ENCODE results near the gene TTC28. TPM values are rescaled to one million over a fixed set of nuclear protein-coding genes. Genes with fewer than 3 reads are reported as not detected.

Gene TTC28
- total and polyA plus RNA-seq, 10 of the 15 experiments (the other 5 are each of a cell fraction or from before 2014, with no cell fraction given): 0.15 to 8.4 (median 1.4) TPM

DNA sequence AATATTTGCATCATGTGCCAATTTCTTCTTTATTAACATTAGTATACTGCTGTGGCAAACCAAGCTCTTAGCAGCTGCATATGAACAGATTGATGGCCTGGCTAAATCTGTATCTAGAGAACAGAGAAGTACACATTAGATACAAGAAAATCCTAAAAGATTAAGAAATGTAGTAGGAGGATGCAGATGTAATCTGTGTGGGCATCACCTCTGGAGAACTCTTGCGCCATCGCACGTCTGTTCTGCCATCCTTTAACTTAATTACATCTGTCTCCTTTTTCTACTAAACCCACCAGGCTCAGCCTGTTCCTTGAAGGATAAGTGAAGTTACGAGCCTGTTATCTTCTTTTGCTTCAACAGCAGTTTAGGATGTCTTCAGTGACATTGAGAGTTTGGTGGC, 564.2 kb downstream of the TTC28 start:
- CTCF ChIA-PET: no interaction called here
- SMC1A ChIA-PET (ENCODE audit: uncharacterized antibody, unreplicated experiment): no interaction called here
- in situ Hi-C loops (cut with MboI): no loop called here

More for the DNA sequence above, 564.2 kb downstream of the TTC28 start:
- H3K36me3 ChIP-seq (ENCODE audit: control insufficient read depth in 2 of 2, insufficient read depth in 2 of 2, low read length in 1 of 2): no peaks in the 10 kb centered on the region
- ATAC-seq (no peak), DNase-seq (ENCODE audit: low read depth, low spot score) (no peak), FAIRE-seq (no peak)
- no peaks in the 10 kb centered on the region for H3K4me1 ChIP-seq (ENCODE audit: control insufficient read depth, insufficient read depth, low read length)
- no peaks in the 10 kb centered on the region for H3K79me2 ChIP-seq (ENCODE audit: control insufficient read depth, insufficient read depth, low read length)
- H3K4me2 ChIP-seq (ENCODE audit: control insufficient read depth, insufficient read depth): no peak overlapping the region
- no peaks in the 10 kb centered on the region for H3K9me3 ChIP-seq (replicated peaks; ENCODE audit: control insufficient read depth, insufficient read depth, low read length)
- ChIA-PET RAD21 (ENCODE audit: unreplicated experiment) (no interaction called here), POLR2A (no interaction called here)
- H3K27ac ChIP-seq (ENCODE audit: control insufficient read depth, insufficient read depth): no peak overlapping the region
- H4K20me1 ChIP-seq (ENCODE audit: control insufficient read depth, insufficient read depth): no peaks in the 10 kb centered on the region
- H3K27me3 ChIP-seq (replicated peaks in 1 of 2; ENCODE audit: control insufficient read depth in 2 of 2, insufficient read depth in 2 of 2, low read length in 1 of 2): peaks cover 1 to 2% of the 10 kb centered on the region in 2 experiments; a peak in 3 of 4 replicates
- H3K4me3 ChIP-seq: no peak overlapping the region
- 32% methylated on average over 4 of the region's 4 CpGs for WGBS (ENCODE audit: insufficient coverage, insufficient replicate concordance, low lambda C conversion rate, missing lambda C conversion rate)
- H3K9ac ChIP-seq (ENCODE audit: control insufficient read depth, insufficient read depth, low read length): no peak overlapping the region
- no peak overlapping the region for H2AFZ ChIP-seq (ENCODE audit: control insufficient read depth, low read depth, low read length)
- no TSS peak for BruUV-seq (replicated peaks)
- TF ChIP-seq MLLT1 (IDR thresholded peaks at IDR 0.05): no peak
- TF ChIP-seq, protein P1, sequence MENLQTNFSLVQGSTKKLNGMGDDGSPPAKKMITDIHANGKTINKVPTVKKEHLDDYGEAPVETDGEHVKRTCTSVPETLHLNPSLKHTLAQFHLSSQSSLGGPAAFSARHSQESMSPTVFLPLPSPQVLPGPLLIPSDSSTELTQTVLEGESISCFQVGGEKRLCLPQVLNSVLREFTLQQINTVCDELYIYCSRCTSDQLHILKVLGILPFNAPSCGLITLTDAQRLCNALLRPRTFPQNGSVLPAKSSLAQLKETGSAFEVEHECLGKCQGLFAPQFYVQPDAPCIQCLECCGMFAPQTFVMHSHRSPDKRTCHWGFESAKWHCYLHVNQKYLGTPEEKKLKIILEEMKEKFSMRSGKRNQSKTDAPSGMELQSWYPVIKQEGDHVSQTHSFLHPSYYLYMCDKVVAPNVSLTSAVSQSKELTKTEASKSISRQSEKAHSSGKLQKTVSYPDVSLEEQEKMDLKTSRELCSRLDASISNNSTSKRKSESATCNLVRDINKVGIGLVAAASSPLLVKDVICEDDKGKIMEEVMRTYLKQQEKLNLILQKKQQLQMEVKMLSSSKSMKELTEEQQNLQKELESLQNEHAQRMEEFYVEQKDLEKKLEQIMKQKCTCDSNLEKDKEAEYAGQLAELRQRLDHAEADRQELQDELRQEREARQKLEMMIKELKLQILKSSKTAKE (IDR thresholded peaks at IDR 0.05; ENCODE audit: low read depth, poor library complexity, severe bottlenecking): no peak
- TF ChIP-seq TAF1 (IDR thresholded peaks at IDR 0.05; ENCODE audit: borderline replicate concordance, low read depth, low read length): no peak
- no peak for TF ChIP-seq HCFC1 (IDR thresholded peaks at IDR 0.05; ENCODE audit: low read length)
- TF ChIP-seq RUNX3 (IDR thresholded peaks at IDR 0.05; ENCODE audit: low read length): no peak
- TF ChIP-seq, protein P2, sequence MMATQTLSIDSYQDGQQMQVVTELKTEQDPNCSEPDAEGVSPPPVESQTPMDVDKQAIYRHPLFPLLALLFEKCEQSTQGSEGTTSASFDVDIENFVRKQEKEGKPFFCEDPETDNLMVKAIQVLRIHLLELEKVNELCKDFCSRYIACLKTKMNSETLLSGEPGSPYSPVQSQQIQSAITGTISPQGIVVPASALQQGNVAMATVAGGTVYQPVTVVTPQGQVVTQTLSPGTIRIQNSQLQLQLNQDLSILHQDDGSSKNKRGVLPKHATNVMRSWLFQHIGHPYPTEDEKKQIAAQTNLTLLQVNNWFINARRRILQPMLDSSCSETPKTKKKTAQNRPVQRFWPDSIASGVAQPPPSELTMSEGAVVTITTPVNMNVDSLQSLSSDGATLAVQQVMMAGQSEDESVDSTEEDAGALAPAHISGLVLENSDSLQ (IDR thresholded peaks at IDR 0.05): no peak
- TF ChIP-seq KLF5 (IDR thresholded peaks at IDR 0.05; ENCODE audit: partially characterized antibody): no peak
- TF ChIP-seq TCF3 (IDR thresholded peaks at IDR 0.05; ENCODE audit: borderline replicate concordance, insufficient read depth, low read depth, low read length): no peak
- TF ChIP-seq, protein P3, sequence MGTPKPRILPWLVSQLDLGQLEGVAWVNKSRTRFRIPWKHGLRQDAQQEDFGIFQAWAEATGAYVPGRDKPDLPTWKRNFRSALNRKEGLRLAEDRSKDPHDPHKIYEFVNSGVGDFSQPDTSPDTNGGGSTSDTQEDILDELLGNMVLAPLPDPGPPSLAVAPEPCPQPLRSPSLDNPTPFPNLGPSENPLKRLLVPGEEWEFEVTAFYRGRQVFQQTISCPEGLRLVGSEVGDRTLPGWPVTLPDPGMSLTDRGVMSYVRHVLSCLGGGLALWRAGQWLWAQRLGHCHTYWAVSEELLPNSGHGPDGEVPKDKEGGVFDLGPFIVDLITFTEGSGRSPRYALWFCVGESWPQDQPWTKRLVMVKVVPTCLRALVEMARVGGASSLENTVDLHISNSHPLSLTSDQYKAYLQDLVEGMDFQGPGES (IDR thresholded peaks at IDR 0.05): no peak
- TF ChIP-seq, protein P4, sequence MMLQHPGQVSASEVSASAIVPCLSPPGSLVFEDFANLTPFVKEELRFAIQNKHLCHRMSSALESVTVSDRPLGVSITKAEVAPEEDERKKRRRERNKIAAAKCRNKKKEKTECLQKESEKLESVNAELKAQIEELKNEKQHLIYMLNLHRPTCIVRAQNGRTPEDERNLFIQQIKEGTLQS (IDR thresholded peaks at IDR 0.05; ENCODE audit: borderline replicate concordance, extremely low read depth, low read depth, low read length): no peak
- no peak for TF ChIP-seq GABPA (IDR thresholded peaks at IDR 0.05; ENCODE audit: low read depth)
- no peak for TF ChIP-seq SIX5 (IDR thresholded peaks at IDR 0.05; ENCODE audit: low read depth, low read length, severe bottlenecking)
- TF ChIP-seq CHD1 (IDR thresholded peaks at IDR 0.05; ENCODE audit: low read depth, low read length): no peak
- no peak for TF ChIP-seq RCOR1 (conservative IDR thresholded peaks at IDR 0.05; ENCODE audit: low read depth, low read length)
- TF ChIP-seq SPI1 (IDR thresholded peaks at IDR 0.05; ENCODE audit: borderline replicate concordance, insufficient read depth, low read depth, low read length): no peak
- TF ChIP-seq RAD51 (IDR thresholded peaks at IDR 0.05): no peak
- TF ChIP-seq NR2C1 (IDR thresholded peaks at IDR 0.05): no peak
- TF ChIP-seq IKZF1 (conservative IDR thresholded peaks at IDR 0.05): no peak
- no peak for TF ChIP-seq POLR2AphosphoS5 (IDR thresholded peaks at IDR 0.05; ENCODE audit: low read length)
- TF ChIP-seq MXI1 (IDR thresholded peaks at IDR 0.05; ENCODE audit: low read depth, low read length): no peak
- intact Hi-C loops (cut with micrococcal nuclease; ENCODE audit: unreplicated experiment): no loop called here

Measured in GM12878 (cell line).